Heart left ventricle (tissue), 16 donors: ENCODE results near the gene PIP5K1C. TPM values are rescaled to one million over a fixed set of nuclear protein-coding genes. Genes with fewer than 3 reads are reported as not detected.

Experiments
- ATAC-seq, 4 donors: fragments of 200-7000 bp; cut with Tn5 transposase; one replicate each; pipeline ENCODE4 v1.9.1; 2020 to 2022; ENCODE audit warnings: moderate library complexity in 4 of 4, mild to moderate bottlenecking in 3 of 4, moderate number of reproducible peaks in 1 of 4
- DNase-seq, 5 donors: peaks; one replicate each; pipeline ENCODE4 v3.0.0-alpha.2; 2020
- H3K27ac ChIP-seq, 12 donors: fragments of 200-600 bp; sonication (generic) in 4 of 12; one replicate each; pipeline versions ENCODE4 v1.5.0 to v1.8.0; 2016 to 2022; ENCODE audit warnings: mild to moderate bottlenecking in 2 of 12
- H3K27me3 ChIP-seq, 9 donors: fragments of 200-600 bp; sonication (generic) in 2 of 9; one replicate each; pipeline versions ENCODE4 v1.5.1 to v1.8.0; 2016 to 2022; ENCODE audit warnings: mild to moderate bottlenecking in 3 of 9
- H3K36me3 ChIP-seq, 9 donors: fragments of 200-600 bp; sonication (generic) in 2 of 9; one replicate each; pipeline versions ENCODE4 v1.5.0 to v1.8.0; 2018 to 2022; ENCODE audit warnings: mild to moderate bottlenecking in 2 of 9
- H3K4me1 ChIP-seq, 12 donors: fragments of 200-600 bp; sonication (generic) in 4 of 12; one replicate each; pipeline versions ENCODE4 v1.5.0 to v1.8.0; 2016 to 2022; ENCODE audit warnings: mild to moderate bottlenecking in 3 of 12
- H3K4me3 ChIP-seq, 12 donors: fragments of 200-600 bp; sonication (generic) in 4 of 12; one replicate each; pipeline versions ENCODE4 v1.5.0 to v1.8.0; 2017 to 2022; ENCODE audit warnings: mild to moderate bottlenecking in 9 of 12, moderate library complexity in 4 of 12
- H3K9me3 ChIP-seq, 12 donors: fragments of 200-600 bp; sonication (generic) in 4 of 12; one replicate each; pipeline versions ENCODE4 v1.5.0 to v1.8.0; 2016 to 2022; ENCODE audit warnings: mild to moderate bottlenecking in 1 of 12
- POLR2A ChIP-seq, 2 donors: fragments of 450-650 bp; IDR thresholded peaks; one replicate each; pipeline ENCODE4 v1.6.1; 2017; ENCODE audit warnings: antibody characterized with exemption in 2 of 2, mild to moderate bottlenecking in 2 of 2, moderate library complexity in 2 of 2
- WGBS, 4 donors: extraction: QIAGEN DNeasy Blood & Tissue Kit in 2 of 4; methylation state at CpG; one replicate each; pipeline versions ENCODE4 v1.1.5 to v1.1.7; 2013 to 2018; 5-methylcytosine and 5-hydroxymethylcytosine counted together
- intact Hi-C, 10 donors: fragments of 100-400 bp; cut with DNase I; formaldehyde crosslinking; loops; one replicate each; pipeline versions ENCODE4 v1.11.1 to v1.14.2; 2022
- polyA plus RNA-seq, 2 donors: library from polyadenylated mRNA; stranded (reverse); fragments of 200-250 nt; gene quantifications; one replicate each; pipeline ENCODE4 v1.2.3, GENCODE V29; 2013
- total RNA-seq, 9 donors: library from RNA; depleted of rRNA in 2 of 9; stranded (reverse); fragments of >200 nt in 2 of 9; fragmentation: NEBNext Ultra II Directional in 3 of 9; extraction: Animal tissue kit (Norgen Biotek cat#: 25700) in 3 of 9; gene quantifications; one replicate each; pipeline versions ENCODE4 v1.1.0 to v1.2.4, GENCODE V29; 2016 to 2023
- TF ChIP-seq, protein P1 (sequence below), 12 donors: fragments of 200-600 bp; sonication (generic) in 4 of 12; IDR thresholded peaks; one replicate each; pipeline versions ENCODE4 v1.5.0 to v1.8.0; 2018 to 2022; ENCODE audit warnings: antibody characterized with exemption in 12 of 12, mild to moderate bottlenecking in 5 of 12
- donor health status: ischemic (EF 13 %, LVEDD 7.1; RV severe dilation, severe dysfunction).
- donor health status: healthy with polysubstance abuse.
- donor health status: DM: no; HTN: yes; CAD: no.
- donor health status: DM: no; HTN: no; CAD: no.
- donor health status: ischemic (EF 25% LVEDD 6.9; RV normal size, moderate dysfunction).
- donor health status: ischemic (EF 25% LVEDD 5.7; RV mildly dilated, moderate dysfunction).
- donor health status: healthy.
- donor health status: DM: yes; HTN: yes; CAD: no.
- donor health status: ischemic (EF 35%, LVEDD 5.7; RV mildly dilated, moderate dysfunction).
- donor health status: nonischemic (EF 11% LVEDD 7.7; RV severe dilation, severe dysfunction).
- donor health status: DM: yes; HTN: yes; CAD: no.
- donor health status: PGD.
- donor health status: ischemic (EF 29% LVEDD 5.4; RV normal size, mild dysfunction).
- donor health status: nonischemic (EF 23%, LVEDD 6.1; RV moderate dilation, normal function).

The PIP5K1C gene
- total and polyA plus RNA-seq, 11 donors: 23.9 to 56.6 (median 36.3) TPM

- no peaks in the 10 kb centered on the region for H3K9me3 ChIP-seq
- H3K4me1 ChIP-seq: peaks cover 8 to 49% (median 31%) of the 10 kb centered on the region in 12 donors
- 73 to 89% (median 81%) methylated on average over 19 to 27 of the region's 27 CpGs for WGBS, 4 donors
- H3K36me3 ChIP-seq: peaks cover 0 to 2% (median 0%) of the 10 kb centered on the region in 9 donors
- intact Hi-C loops: no loop called here
- ATAC-seq (no peak), DNase-seq (no peak)
- peak overlapping the region in 10 of 12 donors; percentile 42 to 84 (median 62) for H3K4me3 ChIP-seq
- TF ChIP-seq POLR2A (IDR thresholded peaks at IDR 0.05): no peak
- TF ChIP-seq, protein P1, sequence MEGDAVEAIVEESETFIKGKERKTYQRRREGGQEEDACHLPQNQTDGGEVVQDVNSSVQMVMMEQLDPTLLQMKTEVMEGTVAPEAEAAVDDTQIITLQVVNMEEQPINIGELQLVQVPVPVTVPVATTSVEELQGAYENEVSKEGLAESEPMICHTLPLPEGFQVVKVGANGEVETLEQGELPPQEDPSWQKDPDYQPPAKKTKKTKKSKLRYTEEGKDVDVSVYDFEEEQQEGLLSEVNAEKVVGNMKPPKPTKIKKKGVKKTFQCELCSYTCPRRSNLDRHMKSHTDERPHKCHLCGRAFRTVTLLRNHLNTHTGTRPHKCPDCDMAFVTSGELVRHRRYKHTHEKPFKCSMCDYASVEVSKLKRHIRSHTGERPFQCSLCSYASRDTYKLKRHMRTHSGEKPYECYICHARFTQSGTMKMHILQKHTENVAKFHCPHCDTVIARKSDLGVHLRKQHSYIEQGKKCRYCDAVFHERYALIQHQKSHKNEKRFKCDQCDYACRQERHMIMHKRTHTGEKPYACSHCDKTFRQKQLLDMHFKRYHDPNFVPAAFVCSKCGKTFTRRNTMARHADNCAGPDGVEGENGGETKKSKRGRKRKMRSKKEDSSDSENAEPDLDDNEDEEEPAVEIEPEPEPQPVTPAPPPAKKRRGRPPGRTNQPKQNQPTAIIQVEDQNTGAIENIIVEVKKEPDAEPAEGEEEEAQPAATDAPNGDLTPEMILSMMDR (IDR thresholded peaks at IDR 0.05): no peak
- peaks cover 0 to 11% (median 0%) of the 10 kb centered on the region in 9 donors for H3K27me3 ChIP-seq
- H3K27ac ChIP-seq: peak overlapping the region in 9 of 12 donors; percentile 2 to 91 (median 44)
Observed at GRCh38 chr19:3604227-3604986, 95.9 kb downstream of the PIP5K1C start.

GRCh38 chr19:3603121-3603811 lies 97.0 kb downstream of the PIP5K1C start:
- H3K4me1 ChIP-seq: peaks cover 0 to 37% (median 19%) of the 10 kb centered on the region in 12 donors
- DNase-seq (no peak), ATAC-seq (no peak)
- no peaks in the 10 kb centered on the region for H3K9me3 ChIP-seq
- peak overlapping the region in 6 of 12 donors; percentile 23 to 44 (median 26) for H3K27ac ChIP-seq
- H3K4me3 ChIP-seq: no peak overlapping the region
- WGBS, 4 donors: 54 to 65% (median 57%) methylated on average over 18 to 23 of the region's 23 CpGs
- TF ChIP-seq POLR2A (IDR thresholded peaks at IDR 0.05): no peak
- peaks cover 0 to 2% (median 0%) of the 10 kb centered on the region in 9 donors for H3K36me3 ChIP-seq
- H3K27me3 ChIP-seq: peaks cover 0 to 11% (median 0%) of the 10 kb centered on the region in 9 donors
- intact Hi-C loops: no loop called here

GRCh38 chr19:3601021-3601420 lies 99.2 kb downstream of the PIP5K1C start:
- H3K27ac ChIP-seq: no peak overlapping the region
- no peak for TF ChIP-seq POLR2A (IDR thresholded peaks at IDR 0.05)
- TF ChIP-seq, protein P1 (IDR thresholded peaks at IDR 0.05): no peak
- no peak for ATAC-seq
- no peak overlapping the region for H3K4me3 ChIP-seq
- peaks cover 0 to 2% (median 0%) of the 10 kb centered on the region in 9 donors for H3K36me3 ChIP-seq
- 80 to 85% (median 83%) methylated on average over 12 of the region's 12 CpGs for WGBS, 4 donors
- intact Hi-C loops: no loop called here
- no peak for DNase-seq
- H3K9me3 ChIP-seq: no peaks in the 10 kb centered on the region
- peaks cover 0 to 2% (median 0%) of the 10 kb centered on the region in 9 donors for H3K27me3 ChIP-seq
- peaks cover 0 to 15% (median 5%) of the 10 kb centered on the region in 12 donors for H3K4me1 ChIP-seq

- TF ChIP-seq, protein P1 (IDR thresholded peaks at IDR 0.05): peak in 1 of 12 donors; percentile 5
- no peak for TF ChIP-seq POLR2A (IDR thresholded peaks at IDR 0.05)
- Histone ChIP-seq H3K27me3 (no peaks in the 10 kb centered on the region), H3K9me3 (no peaks in the 10 kb centered on the region), H3K27ac (no peak overlapping the region), H3K4me3 (no peak overlapping the region), H3K4me1 (peaks cover 0 to 12% (median 3%) of the 10 kb centered on the region in 12 donors), H3K36me3 (peaks cover 0 to 2% (median 0%) of the 10 kb centered on the region in 9 donors)
- ATAC-seq (peak in 1 of 4 donors; percentile 23), DNase-seq (peak in 1 of 5 donors; percentile 19)
- intact Hi-C loops: no loop called here
- WGBS, 4 donors: 90 to 95% (median 93%) methylated on average over 12 to 28 of the region's 28 CpGs
Observed at GRCh38 chr19:3599776-3600187, 100.5 kb downstream of the PIP5K1C start.
